Uterus (tissue), 2 donors: ENCODE results near the gene UGT1A10.

Experiments
- CTCF ChIP-seq, 4 experiments: fragments of 200-600 bp in 2 of 4; fragments of 450-650 bp in 2 of 4; sonication (generic) in 2 of 4; IDR thresholded peaks; one replicate each; pipeline ENCODE4 v1.5.1; 2016 to 2019; ENCODE audit warnings: antibody characterized with exemption in 4 of 4, mild to moderate bottlenecking in 2 of 4, moderate library complexity in 1 of 4
- POLR2A ChIP-seq, 2 donors: fragments of 450-650 bp; IDR thresholded peaks; one replicate each; pipeline ENCODE4 v1.6.1; 2016; ENCODE audit warnings: antibody characterized with exemption in 2 of 2, mild to moderate bottlenecking in 1 of 2, moderate library complexity in 1 of 2

- TF ChIP-seq POLR2A (IDR thresholded peaks at IDR 0.05): no peak
- TF ChIP-seq CTCF (IDR thresholded peaks at IDR 0.05): no peak
Observed at GRCh38 chr2:233813236-233814055, 177.2 kb downstream of the UGT1A10 start.
